Kidney (tissue), 14 donors: Measurements from ENCODE around the gene RNF181. TPM values are rescaled to one million over a fixed set of nuclear protein-coding genes. Genes with fewer than 3 reads are reported as not detected.

Experiments used
- DNase-seq, 5 donors: peaks; one replicate each; pipeline ENCODE4 v3.0.0-alpha.2; 2013 to 2020
- FAIRE-seq: peaks from 2 replicates; lab custom pipeline; 2012; peaks lifted over from hg19 to GRCh38; lab: Jason Lieb, UNC
- H3K27ac ChIP-seq, 2 donors: one replicate each; pipeline ENCODE4 v1.7.0; 2013; ENCODE audit warnings: low read depth in 2 of 2, low read length in 2 of 2, inconsistent platforms in 1 of 2
- H3K27me3 ChIP-seq: one replicate; pipeline ENCODE4 v1.7.1; 2013; ENCODE audit warnings: low read length, inconsistent platforms; ENCODE audit not compliant: control insufficient read depth, insufficient read depth
- H3K36me3 ChIP-seq, 3 donors: one replicate each; pipeline versions ENCODE4 v1.7.0 to v1.7.1; 2013; ENCODE audit warnings: low read length in 3 of 3, control low read depth in 1 of 3, inconsistent platforms in 1 of 3; ENCODE audit not compliant: insufficient read depth in 3 of 3, control insufficient read depth in 2 of 3
- H3K4me1 ChIP-seq, 3 donors: one replicate each; pipeline versions ENCODE4 v1.7.0 to v1.7.1; 2013; ENCODE audit warnings: low read length in 3 of 3, inconsistent platforms in 1 of 3, low read depth in 1 of 3; ENCODE audit not compliant: control insufficient read depth in 2 of 3, insufficient read depth in 2 of 3
- H3K4me3 ChIP-seq, 3 donors: one replicate each; pipeline versions ENCODE4 v1.7.0 to v1.8.1; 2013; ENCODE audit warnings: low read length in 3 of 3, control low read depth in 1 of 3, inconsistent platforms in 1 of 3
- H3K9ac ChIP-seq, 3 donors: one replicate each; pipeline versions ENCODE4 v1.7.0 to v1.7.1; 2013; ENCODE audit warnings: low read length in 3 of 3, control low read depth in 1 of 3, inconsistent platforms in 1 of 3
- H3K9me3 ChIP-seq, 3 donors: one replicate each; pipeline versions ENCODE4 v1.7.0 to v1.7.1; 2013; ENCODE audit warnings: low read length in 3 of 3, control low read depth in 1 of 3, inconsistent platforms in 1 of 3; ENCODE audit not compliant: control insufficient read depth in 2 of 3, insufficient read depth in 1 of 3
- intact Hi-C: fragments of 100-400 bp; cut with DNase I; formaldehyde crosslinking; loops from one replicate; pipeline ENCODE4 v1.11.1; 2022
- polyA plus RNA-seq: library from polyadenylated mRNA; stranded (reverse); fragments of 350-450 nt; fragmentation: Illumina TruSeq; extraction: RNeasy Lipid Tissue Mini Kit (QIAGEN cat#74804); gene quantifications from one replicate; pipeline ENCODE4 v1.2.3, GENCODE V29; 2014; ENCODE audit warnings: low read depth, low replicate concordance; ENCODE audit not compliant: insufficient read depth
- total RNA-seq: library from RNA; stranded (reverse); fragmentation: NEBNext Ultra II Directional; extraction: Animal tissue kit (Norgen Biotek cat#: 25700); gene quantifications from one replicate; pipeline ENCODE4 v1.2.1, GENCODE V29; 2021
- TF ChIP-seq, protein P1 (sequence below): IDR thresholded peaks from 3 replicates; pipeline ENCODE4 v1.5.1; 2012; ENCODE audit warnings: mild to moderate bottlenecking, moderate library complexity, borderline replicate concordance; ENCODE audit not compliant: insufficient read depth; ENCODE audit errors: extremely low read depth
- donor health status: control.
- donor health status: control.
- donor health status: control.
- donor health status: control.
- donor health status: control.
- donor health status: DM: yes; HTN: yes; CAD: no.
- donor health status: Normal renal cell carcinoma (clear cell type).

The RNF181 gene
- total and polyA plus RNA-seq, 2 donors from 2014 or later: 89.9 to 407 TPM

DNA sequence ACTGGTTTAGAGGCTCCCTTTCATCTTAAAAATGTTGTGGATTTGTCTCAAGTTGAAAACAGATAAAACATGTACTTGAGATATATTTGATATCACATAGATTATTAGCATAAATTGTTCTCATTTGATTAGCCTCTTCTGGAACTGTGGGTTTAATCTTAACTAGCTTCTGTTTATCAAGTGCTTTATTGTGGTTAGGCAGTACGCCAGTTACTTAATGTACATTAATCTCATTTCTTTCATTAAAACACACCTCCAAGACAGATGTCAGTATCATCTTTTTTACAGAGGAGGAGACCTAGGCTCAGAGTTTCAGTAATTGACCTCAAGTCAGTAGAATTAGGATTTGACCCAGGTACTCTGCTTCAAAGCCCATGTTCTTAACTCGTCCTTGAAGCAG lies 50.6 kb downstream of the RNF181 start:
- H3K36me3 ChIP-seq: peaks cover 16 to 49% (median 19%) of the 10 kb centered on the region in 3 donors
- no peak overlapping the region for H3K4me3 ChIP-seq
- TF ChIP-seq, protein P1, sequence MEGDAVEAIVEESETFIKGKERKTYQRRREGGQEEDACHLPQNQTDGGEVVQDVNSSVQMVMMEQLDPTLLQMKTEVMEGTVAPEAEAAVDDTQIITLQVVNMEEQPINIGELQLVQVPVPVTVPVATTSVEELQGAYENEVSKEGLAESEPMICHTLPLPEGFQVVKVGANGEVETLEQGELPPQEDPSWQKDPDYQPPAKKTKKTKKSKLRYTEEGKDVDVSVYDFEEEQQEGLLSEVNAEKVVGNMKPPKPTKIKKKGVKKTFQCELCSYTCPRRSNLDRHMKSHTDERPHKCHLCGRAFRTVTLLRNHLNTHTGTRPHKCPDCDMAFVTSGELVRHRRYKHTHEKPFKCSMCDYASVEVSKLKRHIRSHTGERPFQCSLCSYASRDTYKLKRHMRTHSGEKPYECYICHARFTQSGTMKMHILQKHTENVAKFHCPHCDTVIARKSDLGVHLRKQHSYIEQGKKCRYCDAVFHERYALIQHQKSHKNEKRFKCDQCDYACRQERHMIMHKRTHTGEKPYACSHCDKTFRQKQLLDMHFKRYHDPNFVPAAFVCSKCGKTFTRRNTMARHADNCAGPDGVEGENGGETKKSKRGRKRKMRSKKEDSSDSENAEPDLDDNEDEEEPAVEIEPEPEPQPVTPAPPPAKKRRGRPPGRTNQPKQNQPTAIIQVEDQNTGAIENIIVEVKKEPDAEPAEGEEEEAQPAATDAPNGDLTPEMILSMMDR: no peak
- FAIRE-seq (no peak), DNase-seq (no peak)
- H3K27ac ChIP-seq: no peak overlapping the region
- H3K4me1 ChIP-seq: no peaks in the 10 kb centered on the region
- H3K9ac ChIP-seq: no peak overlapping the region
- intact Hi-C loops: no loop called here
- no peaks in the 10 kb centered on the region for H3K27me3 ChIP-seq
- H3K9me3 ChIP-seq: no peaks in the 10 kb centered on the region

Other genes starting within 250 kb of the RNF181 start
- 53.9 TPM for gene RETSAT, start 241.2 kb upstream of the RNF181 start, total RNA-seq
- 42.9 TPM for gene RETSAT, start 241.2 kb upstream of the RNF181 start, polyA plus RNA-seq
- 15.3 TPM for gene ELMOD3, start 241.0 kb upstream of the RNF181 start, total RNA-seq
- 17.0 TPM for gene ELMOD3, start 241.0 kb upstream of the RNF181 start, polyA plus RNA-seq
- gene CAPG, start 185.4 kb upstream of the RNF181 start, total RNA-seq: 377 TPM
- 361 TPM for gene CAPG, start 185.4 kb upstream of the RNF181 start, polyA plus RNA-seq
- 0.98 TPM for gene SH2D6, start 177.0 kb upstream of the RNF181 start, total RNA-seq
- gene SH2D6, start 177.0 kb upstream of the RNF181 start, polyA plus RNA-seq: 3.2 TPM
- 300 TPM for gene MAT2A, start 56.6 kb upstream of the RNF181 start, total RNA-seq
- gene MAT2A, start 56.6 kb upstream of the RNF181 start, polyA plus RNA-seq: 155 TPM
- gene GGCX, start 34.3 kb upstream of the RNF181 start, total RNA-seq: 50.7 TPM
- gene GGCX, start 34.3 kb upstream of the RNF181 start, polyA plus RNA-seq: 27.8 TPM
- gene VAMP8, start 18.2 kb upstream of the RNF181 start, total RNA-seq: 196 TPM
- gene VAMP8, start 18.2 kb upstream of the RNF181 start, polyA plus RNA-seq: 604 TPM
- 46.0 TPM for gene VAMP5, start 11.3 kb upstream of the RNF181 start, total RNA-seq
- 145 TPM for gene VAMP5, start 11.3 kb upstream of the RNF181 start, polyA plus RNA-seq
- gene TMEM150A, start 7.0 kb downstream of the RNF181 start, total RNA-seq: 23.1 TPM
- 61.2 TPM for gene TMEM150A, start 7.0 kb downstream of the RNF181 start, polyA plus RNA-seq
- 34.5 TPM for gene C2orf68, start 16.3 kb downstream of the RNF181 start, total RNA-seq
- gene C2orf68, start 16.3 kb downstream of the RNF181 start, polyA plus RNA-seq: 37.6 TPM
- gene USP39, start 20.4 kb downstream of the RNF181 start, total RNA-seq: 36.4 TPM
- 35.5 TPM for gene USP39, start 20.4 kb downstream of the RNF181 start, polyA plus RNA-seq
- gene SFTPB, start 72.5 kb downstream of the RNF181 start, total RNA-seq: 1.3 TPM
- 0.92 TPM for gene SFTPB, start 72.5 kb downstream of the RNF181 start, polyA plus RNA-seq
- gene GNLY, start 98.6 kb downstream of the RNF181 start, total RNA-seq: 5.5 TPM
- gene GNLY, start 98.6 kb downstream of the RNF181 start, polyA plus RNA-seq: 8.1 TPM
- 11.2 TPM for gene ATOH8, start 158.2 kb downstream of the RNF181 start, total RNA-seq
- 18.6 TPM for gene ATOH8, start 158.2 kb downstream of the RNF181 start, polyA plus RNA-seq